Nephron (organoid): ENCODE data around the gene CIITA.

Experiments used
- H3K27ac Mint-ChIP-seq, 3 experiments: 2 replicates each; pipeline ENCODE4 v1.8.0; 2020; ENCODE audit warnings: mixed read lengths in 3 of 3, mild to moderate bottlenecking in 2 of 3, moderate library complexity in 1 of 3
- H3K27me3 Mint-ChIP-seq: 2 replicates; pipeline ENCODE4 v1.8.0; 2021; ENCODE audit warnings: low read depth, mild to moderate bottlenecking, moderate library complexity, mixed read lengths
- H3K36me3 Mint-ChIP-seq: 2 replicates; pipeline ENCODE4 v1.8.0; 2020; ENCODE audit warnings: low read depth, mixed read lengths
- H3K4me1 Mint-ChIP-seq: 2 replicates; pipeline ENCODE4 v1.8.0; 2020; ENCODE audit warnings: mixed read lengths
- H3K4me3 Mint-ChIP-seq, 3 experiments: 2 replicates each; pipeline ENCODE4 v1.8.0; 2020; ENCODE audit warnings: mild to moderate bottlenecking in 3 of 3, mixed read lengths in 3 of 3, moderate library complexity in 2 of 3
- H3K9me3 Mint-ChIP-seq: 2 replicates; pipeline ENCODE4 v1.8.0; 2020; ENCODE audit warnings: mixed read lengths
- TF ChIP-seq, protein P1 (sequence below), 3 experiments: fragments of 200-600 bp; sonication (generic); IDR thresholded peaks; one replicate each; pipeline ENCODE4 v1.5.0; 2021; ENCODE audit warnings: antibody characterized with exemption in 3 of 3; ENCODE audit not compliant: unreplicated experiment in 3 of 3

Gene CIITA

DNA sequence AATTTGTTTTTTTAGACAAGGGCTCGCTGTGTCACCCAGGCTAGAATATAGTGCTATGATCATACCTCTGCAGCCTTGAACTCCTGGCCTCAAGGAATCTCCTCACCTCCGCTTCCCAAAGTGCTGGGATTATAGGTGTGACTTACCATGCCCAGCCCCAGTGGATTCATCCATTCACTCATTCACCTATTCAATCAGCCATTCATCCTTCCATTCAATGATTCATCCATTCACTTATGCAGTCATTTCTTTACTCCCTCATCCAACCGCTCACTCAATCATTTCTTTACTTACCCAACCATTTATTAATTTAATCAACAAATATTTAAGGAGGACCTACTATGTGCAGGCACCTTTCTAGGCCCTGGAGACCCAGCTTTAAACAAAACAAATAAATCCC lies 39.5 kb downstream of the CIITA start:
- H3K9me3 Mint-ChIP-seq, result no peaks in the 10 kb centered on the region
- no peaks in the 10 kb centered on the region for H3K27me3 Mint-ChIP-seq
- H3K4me3 Mint-ChIP-seq, result no peak overlapping the region
- H3K36me3 Mint-ChIP-seq, result no peaks in the 10 kb centered on the region
- TF ChIP-seq, protein P1, sequence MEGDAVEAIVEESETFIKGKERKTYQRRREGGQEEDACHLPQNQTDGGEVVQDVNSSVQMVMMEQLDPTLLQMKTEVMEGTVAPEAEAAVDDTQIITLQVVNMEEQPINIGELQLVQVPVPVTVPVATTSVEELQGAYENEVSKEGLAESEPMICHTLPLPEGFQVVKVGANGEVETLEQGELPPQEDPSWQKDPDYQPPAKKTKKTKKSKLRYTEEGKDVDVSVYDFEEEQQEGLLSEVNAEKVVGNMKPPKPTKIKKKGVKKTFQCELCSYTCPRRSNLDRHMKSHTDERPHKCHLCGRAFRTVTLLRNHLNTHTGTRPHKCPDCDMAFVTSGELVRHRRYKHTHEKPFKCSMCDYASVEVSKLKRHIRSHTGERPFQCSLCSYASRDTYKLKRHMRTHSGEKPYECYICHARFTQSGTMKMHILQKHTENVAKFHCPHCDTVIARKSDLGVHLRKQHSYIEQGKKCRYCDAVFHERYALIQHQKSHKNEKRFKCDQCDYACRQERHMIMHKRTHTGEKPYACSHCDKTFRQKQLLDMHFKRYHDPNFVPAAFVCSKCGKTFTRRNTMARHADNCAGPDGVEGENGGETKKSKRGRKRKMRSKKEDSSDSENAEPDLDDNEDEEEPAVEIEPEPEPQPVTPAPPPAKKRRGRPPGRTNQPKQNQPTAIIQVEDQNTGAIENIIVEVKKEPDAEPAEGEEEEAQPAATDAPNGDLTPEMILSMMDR (IDR thresholded peaks at IDR 0.05; ENCODE audit: unreplicated experiment in 3 of 3), result no peak
- no peak overlapping the region for H3K27ac Mint-ChIP-seq
- H3K4me1 Mint-ChIP-seq, result peaks cover 25% of the 10 kb centered on the region

DNA sequence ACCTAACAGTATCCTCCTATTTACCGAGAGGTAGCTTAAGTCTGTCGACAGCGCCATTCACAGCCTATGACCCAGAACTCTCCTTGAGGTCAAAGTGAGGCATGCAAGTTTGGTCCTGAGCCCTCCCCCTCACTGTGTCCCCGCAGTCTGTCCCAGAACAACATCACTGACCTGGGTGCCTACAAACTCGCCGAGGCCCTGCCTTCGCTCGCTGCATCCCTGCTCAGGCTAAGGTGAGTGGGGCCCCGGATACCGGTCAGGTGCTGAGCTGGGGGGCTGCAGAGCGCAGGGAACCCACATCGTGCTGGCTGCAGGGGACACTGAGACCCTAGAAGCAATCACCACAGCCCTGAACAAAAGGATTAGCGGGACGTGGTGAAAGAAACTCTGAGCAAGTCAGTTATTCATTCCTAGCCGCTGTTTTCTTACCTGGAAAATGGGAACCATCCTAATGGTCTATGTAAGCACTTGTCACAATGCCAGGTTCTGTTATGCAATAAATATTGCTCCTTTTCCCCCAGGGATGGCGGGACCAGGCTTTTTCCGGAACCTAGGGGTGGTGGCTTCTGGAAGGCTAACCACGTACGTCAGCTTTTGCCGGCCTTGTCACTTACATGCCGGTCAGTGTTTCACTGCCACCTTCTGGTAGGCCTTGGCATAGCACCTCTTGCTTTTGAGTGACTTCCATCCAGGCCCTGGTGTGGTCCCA lies 41.4 kb downstream of the CIITA start:
- TF ChIP-seq, protein P1 (IDR thresholded peaks at IDR 0.05; ENCODE audit: unreplicated experiment in 3 of 3), result peak; percentile 94 to 97 (median 95)
- Mint-ChIP-seq H3K27ac (peak overlapping the region in 1 of 3 experiments; percentile 14), H3K4me3 (peak overlapping the region in 2 of 3 experiments; percentile 26 to 32), H3K4me1 (peaks cover 25% of the 10 kb centered on the region), H3K27me3 (peaks cover 3% of the 10 kb centered on the region), H3K9me3 (no peaks in the 10 kb centered on the region), H3K36me3 (no peaks in the 10 kb centered on the region)

DNA sequence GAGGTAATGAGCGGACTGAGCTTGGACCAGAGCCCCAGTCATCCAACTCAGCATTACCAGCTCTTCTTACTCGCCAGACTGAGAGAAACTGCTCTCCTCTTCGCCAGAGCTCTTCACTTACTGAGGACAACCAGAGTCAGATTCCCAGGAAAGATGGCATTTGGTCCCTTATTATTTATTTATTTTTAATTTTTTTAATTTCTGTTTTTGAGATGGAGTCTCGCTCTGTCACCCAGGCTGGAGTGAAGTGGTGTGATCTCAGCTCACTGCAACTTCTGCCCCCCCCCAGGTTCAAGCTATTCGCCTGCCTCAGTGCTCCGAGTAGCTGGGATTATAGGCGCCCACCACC lies 42.0 kb downstream of the CIITA start:
- TF ChIP-seq, protein P1 (IDR thresholded peaks at IDR 0.05; ENCODE audit: unreplicated experiment in 3 of 3), result peak in 2 of 3 experiments; percentile 23 to 25
- H3K9me3 Mint-ChIP-seq, result no peaks in the 10 kb centered on the region
- peaks cover 30% of the 10 kb centered on the region for H3K4me1 Mint-ChIP-seq
- peaks cover 3% of the 10 kb centered on the region for H3K27me3 Mint-ChIP-seq
- peaks cover 5% of the 10 kb centered on the region for H3K36me3 Mint-ChIP-seq
- peak overlapping the region in 1 of 3 experiments; percentile 14 for H3K27ac Mint-ChIP-seq
- peak overlapping the region in 1 of 3 experiments; percentile 26 for H3K4me3 Mint-ChIP-seq

DNA sequence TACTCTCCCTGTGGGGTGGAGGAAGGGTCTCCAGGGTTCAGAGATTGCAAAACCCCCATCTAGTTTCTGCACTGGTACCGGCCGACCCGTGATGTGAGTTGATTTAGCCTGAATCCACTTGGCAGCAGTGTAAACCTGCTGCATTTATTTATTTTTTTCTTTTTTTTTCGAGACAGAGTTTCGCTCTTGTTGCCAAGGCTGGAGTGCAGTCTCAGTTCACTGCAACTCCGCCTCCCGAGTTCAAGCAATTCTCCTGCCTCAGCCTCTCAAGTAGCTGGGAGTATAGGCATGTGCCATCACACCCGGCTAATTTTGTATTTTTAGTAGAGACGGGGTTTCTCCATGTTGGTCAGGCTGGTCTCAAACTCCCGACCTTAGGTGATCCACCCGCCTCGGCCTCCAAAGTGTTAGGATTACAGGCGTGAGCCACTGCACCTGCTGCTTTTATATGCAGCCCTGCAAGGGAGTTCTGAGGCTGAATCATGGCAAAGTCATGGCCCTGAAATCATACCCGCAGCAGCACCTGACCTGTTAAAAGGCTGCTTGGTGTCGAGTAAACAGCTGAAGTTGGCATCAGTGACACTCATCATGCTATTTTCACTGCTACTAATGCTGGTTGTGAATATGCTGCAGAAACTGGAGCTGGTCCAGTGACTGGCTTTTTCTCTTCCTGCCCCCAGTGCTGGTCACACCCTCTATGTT lies 43.9 kb downstream of the CIITA start:
- TF ChIP-seq, protein P1 (IDR thresholded peaks at IDR 0.05; ENCODE audit: unreplicated experiment in 3 of 3), result no peak
- Mint-ChIP-seq H3K27ac (no peak overlapping the region), H3K27me3 (peaks cover 3% of the 10 kb centered on the region), H3K36me3 (peaks cover 18% of the 10 kb centered on the region), H3K4me1 (peaks cover 30% of the 10 kb centered on the region), H3K4me3 (no peak overlapping the region), H3K9me3 (no peaks in the 10 kb centered on the region)

DNA sequence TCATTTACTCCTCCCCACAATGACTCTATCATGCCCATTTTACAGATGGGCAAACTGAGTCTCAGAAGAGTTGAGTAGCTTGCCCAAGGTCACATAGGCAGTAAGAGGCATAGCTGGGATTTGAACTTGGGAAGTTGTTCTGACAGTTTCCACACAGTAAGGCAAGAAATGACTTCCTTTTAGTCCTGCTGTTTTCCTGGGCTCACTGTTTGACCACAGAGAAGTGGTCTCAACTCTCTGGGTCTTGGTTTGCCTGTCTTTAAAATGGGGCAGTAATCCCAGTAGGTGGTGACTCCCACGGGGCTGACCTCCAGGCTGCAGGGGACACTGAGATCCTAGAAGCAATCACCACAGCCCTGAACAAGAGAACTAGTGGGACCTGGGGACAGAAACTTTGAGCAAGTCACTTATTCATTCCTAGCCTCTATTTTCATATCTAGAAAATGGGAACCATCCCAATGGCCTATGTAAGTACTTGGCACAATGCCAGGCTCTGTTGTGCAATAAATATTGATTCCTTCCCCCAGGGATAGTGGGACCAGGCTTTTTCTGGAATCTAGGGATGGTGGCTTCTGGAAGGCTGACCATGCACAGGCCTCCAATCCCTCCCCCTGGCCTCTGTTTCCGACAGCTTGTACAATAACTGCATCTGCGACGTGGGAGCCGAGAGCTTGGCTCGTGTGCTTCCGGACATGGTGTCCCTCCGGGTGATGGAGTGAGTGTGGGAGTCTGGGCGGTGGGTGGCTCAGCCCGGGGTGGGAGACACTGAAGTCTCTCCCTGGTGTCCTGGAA lies 44.7 kb downstream of the CIITA start:
- H3K27me3 Mint-ChIP-seq, result peaks cover 3% of the 10 kb centered on the region
- no peaks in the 10 kb centered on the region for H3K9me3 Mint-ChIP-seq
- no peak overlapping the region for H3K4me3 Mint-ChIP-seq
- no peak overlapping the region for H3K27ac Mint-ChIP-seq
- peaks cover 22% of the 10 kb centered on the region for H3K36me3 Mint-ChIP-seq
- TF ChIP-seq, protein P1 (IDR thresholded peaks at IDR 0.05; ENCODE audit: unreplicated experiment in 3 of 3), result no peak
- H3K4me1 Mint-ChIP-seq, result peaks cover 30% of the 10 kb centered on the region
